Measurements from ENCODE around the gene HYAL2.

Gene HYAL2

GRCh38 chr3:50352781-50353180 is 30.2 kb upstream of the HYAL2 start:
- H2BK15ac ChIP-seq (ENCODE audit: low read length): no peak overlapping the region
- H3K4me2 ChIP-seq (ENCODE audit: insufficient read depth, low read length, poor library complexity, severe bottlenecking): no peak overlapping the region
- no peaks in the 10 kb centered on the region for H3K9me3 ChIP-seq (replicated peaks in 1 of 2; ENCODE audit: control insufficient read depth in 2 of 2, insufficient read depth in 1 of 2, low read depth in 1 of 2, low read length in 2 of 2)
- peaks cover 8% of the 10 kb centered on the region for H3K79me1 ChIP-seq (ENCODE audit: low read depth, low read length)
- peaks cover 25 to 28% of the 10 kb centered on the region in 2 donors for H3K4me1 ChIP-seq (ENCODE audit: control insufficient read depth in 2 of 2, insufficient read depth in 1 of 2, low read depth in 1 of 2, low read length in 2 of 2)
- H3K4me3 ChIP-seq (ENCODE audit: low read length in 2 of 2): no peak overlapping the region
- H4K8ac ChIP-seq (ENCODE audit: low read depth, low read length): no peak overlapping the region
- H2BK12ac ChIP-seq (ENCODE audit: low read length): no peak overlapping the region
- DNase-seq (ENCODE audit: low spot score): no peak
- no peaks in the 10 kb centered on the region for H3K27me3 ChIP-seq (ENCODE audit: control insufficient read depth in 3 of 3, insufficient read depth in 3 of 3, low read depth in 1 of 3, low read length in 3 of 3)
- H2BK120ac ChIP-seq (ENCODE audit: low read depth, low read length): no peak overlapping the region
- H3K18ac ChIP-seq (ENCODE audit: low read length): no peak overlapping the region
- H3K23ac ChIP-seq (ENCODE audit: low read depth, low read length, poor library complexity): no peak overlapping the region
- no peak overlapping the region for H2BK5ac ChIP-seq (ENCODE audit: low read length)
- H3K27ac ChIP-seq (replicated peaks; ENCODE audit: low read length): no peak overlapping the region
- no peak overlapping the region for H4K91ac ChIP-seq (ENCODE audit: low read depth, low read length, poor library complexity)
- H3K9ac ChIP-seq (ENCODE audit: low read depth, low read length, poor library complexity): no peak overlapping the region
- no peak overlapping the region for H2AK5ac ChIP-seq (ENCODE audit: low read depth, low read length)
- no peak overlapping the region for H3K14ac ChIP-seq (ENCODE audit: low read length)
- H3K36me3 ChIP-seq (replicated peaks in 1 of 2; ENCODE audit: control insufficient read depth in 2 of 2, insufficient read depth in 2 of 2, low read length in 2 of 2): peaks cover 42 to 64% of the 10 kb centered on the region in 2 donors
- no peak overlapping the region for H2AFZ ChIP-seq (ENCODE audit: low read length)
- no peak overlapping the region for H3K4ac ChIP-seq (ENCODE audit: low read length)
- WGBS, 2 donors (ENCODE audit: extremely low coverage in 2 of 2, insufficient read length in 2 of 2, insufficient replicate concordance in 1 of 2): no CpG with 5 or more reads among the region's 2 CpGs

GRCh38 chr3:50351323-50351697 is 28.8 kb upstream of the HYAL2 start:
- H3K4ac ChIP-seq (ENCODE audit: low read length): no peak overlapping the region
- peak overlapping the region; percentile 32 for H3K9ac ChIP-seq (ENCODE audit: low read depth, low read length, poor library complexity)
- no peak overlapping the region for H2BK12ac ChIP-seq (ENCODE audit: low read length)
- DNase-seq (ENCODE audit: low spot score): no peak
- H3K4me3 ChIP-seq (ENCODE audit: low read length in 2 of 2): peak overlapping the region; percentile 84 to 92
- H2AFZ ChIP-seq (ENCODE audit: low read length): peak overlapping the region; percentile 97
- no peak overlapping the region for H3K14ac ChIP-seq (ENCODE audit: low read length)
- no CpG with 5 or more reads among the region's 11 CpGs for WGBS, 2 donors (ENCODE audit: extremely low coverage in 2 of 2, insufficient read length in 2 of 2, insufficient replicate concordance in 1 of 2)
- peak overlapping the region; percentile 90 for H3K23ac ChIP-seq (ENCODE audit: low read depth, low read length, poor library complexity)
- no peaks in the 10 kb centered on the region for H3K27me3 ChIP-seq (ENCODE audit: control insufficient read depth in 3 of 3, insufficient read depth in 3 of 3, low read depth in 1 of 3, low read length in 3 of 3)
- peak overlapping the region; percentile 94 for H3K4me2 ChIP-seq (ENCODE audit: insufficient read depth, low read length, poor library complexity, severe bottlenecking)
- no peak overlapping the region for H4K8ac ChIP-seq (ENCODE audit: low read depth, low read length)
- H2BK120ac ChIP-seq (ENCODE audit: low read depth, low read length): no peak overlapping the region
- H4K91ac ChIP-seq (ENCODE audit: low read depth, low read length, poor library complexity): no peak overlapping the region
- H3K36me3 ChIP-seq (replicated peaks in 1 of 2; ENCODE audit: control insufficient read depth in 2 of 2, insufficient read depth in 2 of 2, low read length in 2 of 2): peaks cover 40 to 54% of the 10 kb centered on the region in 2 donors
- H3K27ac ChIP-seq (replicated peaks; ENCODE audit: low read length): no peak overlapping the region
- H3K9me3 ChIP-seq (replicated peaks in 1 of 2; ENCODE audit: control insufficient read depth in 2 of 2, insufficient read depth in 1 of 2, low read depth in 1 of 2, low read length in 2 of 2): no peaks in the 10 kb centered on the region
- H3K4me1 ChIP-seq (ENCODE audit: control insufficient read depth in 2 of 2, insufficient read depth in 1 of 2, low read depth in 1 of 2, low read length in 2 of 2): peaks cover 11 to 13% of the 10 kb centered on the region in 2 donors
- H2AK5ac ChIP-seq (ENCODE audit: low read depth, low read length): peak overlapping the region; percentile 76
- peak overlapping the region; percentile 97 for H2BK5ac ChIP-seq (ENCODE audit: low read length)
- H2BK15ac ChIP-seq (ENCODE audit: low read length): no peak overlapping the region
- H3K18ac ChIP-seq (ENCODE audit: low read length): peak overlapping the region; percentile 38
- H3K79me1 ChIP-seq (ENCODE audit: low read depth, low read length): peaks cover 4% of the 10 kb centered on the region

GRCh38 chr3:50350527-50351322 is 28.2 kb upstream of the HYAL2 start, which contains the start of the genes CYB561D2 and NPRL2:
TSS of gene CYB561D2 (plus strand) at chr3:50350862. CDS start at chr3:50351434, 572 bp downstream.
TSS of gene NPRL2 (minus strand) at chr3:50350775. CDS start at chr3:50350652, 123 bp downstream.
- H2AK5ac ChIP-seq (ENCODE audit: low read depth, low read length): peak within 1 kb of the TSS; percentile 76
- H3K4me1 ChIP-seq (ENCODE audit: control insufficient read depth in 2 of 2, insufficient read depth in 1 of 2, low read depth in 1 of 2, low read length in 2 of 2): peaks cover 10 to 13% of the 10 kb centered on the region in 2 donors
- H3K27ac ChIP-seq (replicated peaks; ENCODE audit: low read length): peak within 1 kb of the TSS; percentile 84
- peak within 1 kb of the TSS; percentile 98 for H3K9ac ChIP-seq (ENCODE audit: low read depth, low read length, poor library complexity)
- peaks cover 3% of the 10 kb centered on the region for H3K79me1 ChIP-seq (ENCODE audit: low read depth, low read length)
- peak; percentile 85 for DNase-seq (ENCODE audit: low spot score)
- H3K18ac ChIP-seq (ENCODE audit: low read length): peak within 1 kb of the TSS; percentile 99
- no peaks in the 10 kb centered on the region for H3K9me3 ChIP-seq (replicated peaks in 1 of 2; ENCODE audit: control insufficient read depth in 2 of 2, insufficient read depth in 1 of 2, low read depth in 1 of 2, low read length in 2 of 2)
- peaks cover 0 to 3% (median 0%) of the 10 kb centered on the region in 3 experiments for H3K27me3 ChIP-seq (ENCODE audit: control insufficient read depth in 3 of 3, insufficient read depth in 3 of 3, low read depth in 1 of 3, low read length in 3 of 3)
- peaks cover 39 to 48% of the 10 kb centered on the region in 2 donors for H3K36me3 ChIP-seq (replicated peaks in 1 of 2; ENCODE audit: control insufficient read depth in 2 of 2, insufficient read depth in 2 of 2, low read length in 2 of 2)
- H2BK5ac ChIP-seq (ENCODE audit: low read length): peak within 1 kb of the TSS; percentile 97
- H2BK120ac ChIP-seq (ENCODE audit: low read depth, low read length): no peak within 1 kb of the TSS
- H3K23ac ChIP-seq (ENCODE audit: low read depth, low read length, poor library complexity): peak within 1 kb of the TSS; percentile 90
- no CpG with 5 or more reads among the region's 64 CpGs for WGBS, 2 donors (ENCODE audit: extremely low coverage in 2 of 2, insufficient read length in 2 of 2, insufficient replicate concordance in 1 of 2)
- H3K14ac ChIP-seq (ENCODE audit: low read length): peak within 1 kb of the TSS; percentile 99
- no peak within 1 kb of the TSS for H4K91ac ChIP-seq (ENCODE audit: low read depth, low read length, poor library complexity)
- peak within 1 kb of the TSS; percentile 84 to 92 for H3K4me3 ChIP-seq (ENCODE audit: low read length in 2 of 2)
- H3K4me2 ChIP-seq (ENCODE audit: insufficient read depth, low read length, poor library complexity, severe bottlenecking): peak within 1 kb of the TSS; percentile 94
- H3K4ac ChIP-seq (ENCODE audit: low read length): peak within 1 kb of the TSS; percentile 8
- H2BK15ac ChIP-seq (ENCODE audit: low read length): peak within 1 kb of the TSS; percentile 64
- peak within 1 kb of the TSS; percentile 97 for H2AFZ ChIP-seq (ENCODE audit: low read length)
- H4K8ac ChIP-seq (ENCODE audit: low read depth, low read length): no peak within 1 kb of the TSS
- peak within 1 kb of the TSS; percentile 87 for H2BK12ac ChIP-seq (ENCODE audit: low read length)

GRCh38 chr3:50350213-50350526 is 27.6 kb upstream of the HYAL2 start:
- H3K14ac ChIP-seq (ENCODE audit: low read length): peak overlapping the region; percentile 86
- H2AFZ ChIP-seq (ENCODE audit: low read length): peak overlapping the region; percentile 97
- no peak overlapping the region for H2BK15ac ChIP-seq (ENCODE audit: low read length)
- no peak overlapping the region for H3K27ac ChIP-seq (replicated peaks; ENCODE audit: low read length)
- no peak overlapping the region for H4K8ac ChIP-seq (ENCODE audit: low read depth, low read length)
- no peaks in the 10 kb centered on the region for H3K9me3 ChIP-seq (replicated peaks in 1 of 2; ENCODE audit: control insufficient read depth in 2 of 2, insufficient read depth in 1 of 2, low read depth in 1 of 2, low read length in 2 of 2)
- peaks cover 3% of the 10 kb centered on the region for H3K79me1 ChIP-seq (ENCODE audit: low read depth, low read length)
- no peak overlapping the region for H2BK120ac ChIP-seq (ENCODE audit: low read depth, low read length)
- H3K18ac ChIP-seq (ENCODE audit: low read length): peak overlapping the region; percentile 91
- H4K91ac ChIP-seq (ENCODE audit: low read depth, low read length, poor library complexity): no peak overlapping the region
- peak overlapping the region; percentile 8 for H3K4ac ChIP-seq (ENCODE audit: low read length)
- peak overlapping the region; percentile 90 for H3K23ac ChIP-seq (ENCODE audit: low read depth, low read length, poor library complexity)
- no peak overlapping the region for H2BK12ac ChIP-seq (ENCODE audit: low read length)
- peak overlapping the region; percentile 95 for H3K9ac ChIP-seq (ENCODE audit: low read depth, low read length, poor library complexity)
- peak overlapping the region; percentile 97 for H2BK5ac ChIP-seq (ENCODE audit: low read length)
- peak overlapping the region; percentile 94 for H3K4me2 ChIP-seq (ENCODE audit: insufficient read depth, low read length, poor library complexity, severe bottlenecking)
- H3K4me3 ChIP-seq (ENCODE audit: low read length in 2 of 2): peak overlapping the region; percentile 84 to 92
- H2AK5ac ChIP-seq (ENCODE audit: low read depth, low read length): peak overlapping the region; percentile 1
- no CpG with 5 or more reads among the region's 7 CpGs for WGBS, 2 donors (ENCODE audit: extremely low coverage in 2 of 2, insufficient read length in 2 of 2, insufficient replicate concordance in 1 of 2)
- peaks cover 12 to 13% of the 10 kb centered on the region in 2 donors for H3K4me1 ChIP-seq (ENCODE audit: control insufficient read depth in 2 of 2, insufficient read depth in 1 of 2, low read depth in 1 of 2, low read length in 2 of 2)
- H3K27me3 ChIP-seq (ENCODE audit: control insufficient read depth in 3 of 3, insufficient read depth in 3 of 3, low read depth in 1 of 3, low read length in 3 of 3): peaks cover 0 to 9% (median 2%) of the 10 kb centered on the region in 3 experiments
- peaks cover 36 to 42% of the 10 kb centered on the region in 2 donors for H3K36me3 ChIP-seq (replicated peaks in 1 of 2; ENCODE audit: control insufficient read depth in 2 of 2, insufficient read depth in 2 of 2, low read length in 2 of 2)
- no peak for DNase-seq (ENCODE audit: low spot score)
